Right renal pelvis (tissue), 4 donors: Measurements from ENCODE around the gene HDDC3. TPM values are rescaled to one million over a fixed set of nuclear protein-coding genes. Genes with fewer than 3 reads are reported as not detected.
"Not testable (repeated sequence)": the region's sequence is repeated elsewhere in the genome, so short reads cannot be mapped to it uniquely, and the experiment has no call there.

Source experiments
- DNase-seq, 4 donors: peaks; one replicate each; pipeline ENCODE4 v3.0.0-alpha.2; 2013; ENCODE audit warnings: low read depth in 4 of 4, low spot score in 3 of 4, missing footprints in 1 of 4
- polyA plus RNA-seq, 4 donors: library from polyadenylated mRNA; unstranded; fragments of 120-200 nt; gene quantifications; one replicate each; pipeline ENCODE4 v1.2.1, GENCODE V29; 2013; ENCODE audit not compliant: insufficient read length in 4 of 4

Gene HDDC3
- polyA plus RNA-seq, 4 donors, result 15.3 to 21.7 (median 18.5) TPM

GRCh38 chr15:90912770-90913075 is 19.6 kb downstream of the HDDC3 start:
- no peak for DNase-seq

GRCh38 chr15:90911906-90912769 is 20.2 kb downstream of the HDDC3 start:
- DNase-seq, result no peak

- no peak for DNase-seq
These were observed 21.1 kb downstream of the HDDC3 start for GRCh38 chr15:90911302-90911623.

GRCh38 chr15:90910441-90911301 is 21.7 kb downstream of the HDDC3 start:
- no peak for DNase-seq

GRCh38 chr15:90909976-90910375 is 22.4 kb downstream of the HDDC3 start:
- DNase-seq, result no peak

GRCh38 chr15:90909449-90909848 is 22.9 kb downstream of the HDDC3 start:
- not testable (repeated sequence) for DNase-seq

- DNase-seq, result no peak
These were observed 24.4 kb downstream of the HDDC3 start for GRCh38 chr15:90907838-90908507.

- no peak for DNase-seq
These were observed 25.2 kb downstream of the HDDC3 start for GRCh38 chr15:90907051-90907660.

GRCh38 chr15:90906181-90906849 is 26.0 kb downstream of the HDDC3 start:
- DNase-seq, result no peak

GRCh38 chr15:90905306-90906180 is 26.8 kb downstream of the HDDC3 start:
- no peak for DNase-seq

- no peak for DNase-seq
These were observed 27.6 kb downstream of the HDDC3 start for GRCh38 chr15:90904746-90905145.

GRCh38 chr15:90903733-90904536 is 28.4 kb downstream of the HDDC3 start:
- no peak for DNase-seq

- no peak for DNase-seq
These were observed 29.3 kb downstream of the HDDC3 start, which contains the start of gene MAN2A2 for GRCh38 chr15:90902840-90903732. MAN2A2 (plus strand) TSS chr15:90903302; CDS start chr15:90904208, 906 bp downstream.

- DNase-seq, result peak in 3 of 4 donors; percentile 65 to 69 (median 68)
These were observed 30.1 kb downstream of the HDDC3 start for GRCh38 chr15:90902040-90902839.

GRCh38 chr15:90901175-90902039 is 30.9 kb downstream of the HDDC3 start:
- DNase-seq, result no peak
